K562 (cell line): Measurements from ENCODE around the gene SP4. TPM values are rescaled to one million over a fixed set of nuclear protein-coding genes. Genes with fewer than 3 reads are reported as not detected.

ENCODE experiments used
- ATAC-seq: fragments of 200-7000 bp; cut with Tn5 transposase; 3 replicates; pipeline ENCODE4 v1.9.1; 2020; ENCODE audit warnings: moderate library complexity
- BruUV-seq: library from RNA; stranded (reverse); fragments of 400-500 nt; replicated peaks from 2 replicates; lab custom pipeline; 2021; lab: Mats Ljungman, UMichigan
- CTCF ChIA-PET: fragments of 300-600 bp; formaldehyde crosslinking; extraction: SDS; loops from one replicate; lab custom pipeline; 2021; ENCODE audit warnings: low intra/inter-chr PET ratio; lab: Yijun Ruan, JAX
- POLR2A ChIA-PET: fragments of 300-600, 350-650 bp; sonication (Branson Sonifier 250); formaldehyde crosslinking; extraction: SDS; loops from one replicate; lab custom pipeline; 2021; ENCODE audit warnings: antibody characterized with exemption, inconsistent platforms; lab: Yijun Ruan, JAX
- DNase-seq, 4 experiments: peaks; one replicate each; pipeline versions ENCODE4 v3.0.0 to v3.0.0-alpha.2; 2011 to 2018; ENCODE audit warnings: low spot score in 3 of 4, mixed read lengths in 3 of 4; ENCODE audit errors: extremely low read depth in 1 of 4
- FAIRE-seq: peaks from 2 replicates; lab custom pipeline; 2011; peaks lifted over from hg19 to GRCh38; lab: Jason Lieb, UNC
- H2AFZ ChIP-seq: 2 replicates; pipeline ENCODE4 v1.6.0; 2011; ENCODE audit warnings: low read depth, low read length, control low read depth, inconsistent platforms
- H3K27ac ChIP-seq: fragments of 200-600 bp; 3 replicates; pipeline ENCODE4 v1.8.0; 2011; ENCODE audit warnings: low read depth, mild to moderate bottlenecking, control low read depth, inconsistent platforms, low read length, moderate library complexity, mixed read lengths; ENCODE audit errors: extremely low read depth
- H3K27me3 ChIP-seq, 2 experiments: fragments of 300-600 bp in 1 of 2; 2 replicates in 1 of 2; 3 replicates in 1 of 2; pipeline versions ENCODE4 v1.6.0 to v1.8.0; 2011; ENCODE audit warnings: inconsistent platforms in 2 of 2, low read length in 2 of 2, mild to moderate bottlenecking in 1 of 2, mixed read lengths in 1 of 2, moderate library complexity in 1 of 2; ENCODE audit not compliant: control insufficient read depth in 2 of 2, insufficient read depth in 2 of 2
- H3K36me3 ChIP-seq: fragments of 300-600 bp; 3 replicates; pipeline ENCODE4 v1.8.0; 2011; ENCODE audit warnings: mild to moderate bottlenecking, low read length, inconsistent platforms; ENCODE audit not compliant: control insufficient read depth, insufficient read depth
- H3K4me1 ChIP-seq, 2 experiments: fragments of 200-600 bp in 1 of 2; replicated peaks in 1 of 2; 2 replicates in 1 of 2; 3 replicates in 1 of 2; pipeline versions ENCODE4 v1.5.1 to v1.8.0; 2011; ENCODE audit warnings: inconsistent platforms in 2 of 2, low read length in 2 of 2, mild to moderate bottlenecking in 1 of 2, mixed read lengths in 1 of 2, moderate library complexity in 1 of 2; ENCODE audit not compliant: control insufficient read depth in 2 of 2, insufficient read depth in 2 of 2
- H3K4me2 ChIP-seq: 2 replicates; pipeline ENCODE4 v1.6.1; 2011; ENCODE audit warnings: low read length, control low read depth, inconsistent platforms, mixed read lengths; ENCODE audit not compliant: insufficient read depth
- H3K4me3 ChIP-seq: fragments of 200-600 bp; sonication (generic), shearing (Covaris generic); 2 replicates; pipeline ENCODE4 v1.5.1; 2016; ENCODE audit warnings: control low read depth, inconsistent platforms
- H3K79me2 ChIP-seq: fragments of 200-600 bp; 3 replicates; pipeline ENCODE4 v1.8.0; 2011; ENCODE audit warnings: low read length, inconsistent platforms; ENCODE audit not compliant: control insufficient read depth, insufficient read depth
- H3K9ac ChIP-seq, 2 experiments: 2 replicates each; pipeline versions ENCODE4 v1.6.0 to v1.6.1; 2011; ENCODE audit warnings: low read depth in 2 of 2, low read length in 2 of 2, control low read depth in 1 of 2, inconsistent platforms in 1 of 2, mild to moderate bottlenecking in 1 of 2, mixed read lengths in 1 of 2; ENCODE audit not compliant: insufficient read depth in 1 of 2
- H3K9me1 ChIP-seq: one replicate; pipeline ENCODE4 v1.6.0; 2011; ENCODE audit warnings: inconsistent platforms, mild to moderate bottlenecking, low read length, moderate library complexity; ENCODE audit not compliant: control insufficient read depth, insufficient read depth
- H3K9me3 ChIP-seq: replicated peaks from 2 replicates; pipeline ENCODE4 v1.5.1; 2011; ENCODE audit warnings: low read depth, low read length, inconsistent platforms; ENCODE audit not compliant: control insufficient read depth, insufficient read depth
- H4K20me1 ChIP-seq: replicated peaks from 2 replicates; pipeline ENCODE4 v1.6.1; 2011; ENCODE audit warnings: low read length, inconsistent platforms, mixed read lengths; ENCODE audit not compliant: control insufficient read depth, insufficient read depth
- CCAR2 ChIP-seq: fragments of 200-400 bp; formaldehyde crosslinking; IDR thresholded peaks from 2 replicates; pipeline ENCODE4 v1.6.1; 2017; ENCODE audit warnings: mild to moderate bottlenecking, low read depth, low read length
- FOXP1 ChIP-seq: sonication (generic); formaldehyde crosslinking; IDR thresholded peaks from 2 replicates; pipeline ENCODE4 v1.8.0; 2022; ENCODE audit warnings: mild to moderate bottlenecking, missing genetic modification reagents
- GTF2B ChIP-seq: IDR thresholded peaks from 2 replicates; pipeline ENCODE4 v1.6.1; 2011; ENCODE audit not compliant: insufficient read length; ENCODE audit errors: extremely low read depth
- HDAC2 ChIP-seq: fragments of 450-650 bp; IDR thresholded peaks from 2 replicates; pipeline ENCODE4 v1.6.1; 2016; ENCODE audit warnings: mild to moderate bottlenecking
- KHSRP ChIP-seq: fragments of 450-650 bp; IDR thresholded peaks from 2 replicates; pipeline ENCODE4 v1.6.1; 2017
- MTA2 ChIP-seq: fragments of 450-650 bp; IDR thresholded peaks from 2 replicates; pipeline ENCODE4 v1.6.1; 2016; ENCODE audit warnings: low read depth
- MXI1 ChIP-seq: IDR thresholded peaks from 2 replicates; pipeline ENCODE4 v1.6.1; 2011; ENCODE audit warnings: low read depth, mild to moderate bottlenecking, improper control_type of control experiment, low read length
- NCOR1 ChIP-seq: fragments of 450-650 bp; IDR thresholded peaks from 2 replicates; pipeline ENCODE4 v1.6.1; 2016; ENCODE audit warnings: mild to moderate bottlenecking, moderate library complexity
- PTTG1 ChIP-seq: fragments of 450-650 bp; IDR thresholded peaks from 2 replicates; pipeline ENCODE4 v1.6.1; 2016; ENCODE audit warnings: low read depth, mild to moderate bottlenecking, missing genetic modification characterization, missing compliant biosample characterization
- RBM22 ChIP-seq: fragments of 200-400 bp; formaldehyde crosslinking; IDR thresholded peaks from 2 replicates; pipeline ENCODE4 v1.6.1; 2018; ENCODE audit warnings: low read length, low read depth; ENCODE audit not compliant: poor library complexity, severe bottlenecking
- SOX6 ChIP-seq: fragments of 450-650 bp; IDR thresholded peaks from 2 replicates; pipeline ENCODE4 v1.6.1; 2014; ENCODE audit warnings: mild to moderate bottlenecking
- SRF ChIP-seq, 2 experiments: fragments of 250-450, 450-650 bp in 1 of 2; sonication (Bioruptor Pico) in 1 of 2; sonication (generic) in 1 of 2; formaldehyde crosslinking; IDR thresholded peaks; 2 replicates each; pipeline versions ENCODE4 v1.5.0 to v1.5.1; 2020 to 2022; ENCODE audit warnings: mild to moderate bottlenecking in 1 of 2, missing genetic modification reagents in 1 of 2
- TBP ChIP-seq: optimal IDR thresholded peaks from 2 replicates; pipeline ENCODE3; 2011; ENCODE audit warnings: low read depth, low read length, improper control_type of control experiment
- TRIM24 ChIP-seq, 2 experiments: fragments of 450-650 bp; IDR thresholded peaks; 2 replicates each; pipeline ENCODE4 v1.6.1; 2016
- ZBTB1 ChIP-seq: sonication (generic); formaldehyde crosslinking; IDR thresholded peaks from 2 replicates; pipeline ENCODE4 v1.8.1; 2023; ENCODE audit warnings: missing genetic modification reagents, low read depth, mild to moderate bottlenecking, borderline replicate concordance
- ZKSCAN3 ChIP-seq: fragments of 250-450 bp; sonication (Bioruptor Pico); IDR thresholded peaks from 2 replicates; pipeline ENCODE4 v1.4.0; 2020
- ZNF217 ChIP-seq: sonication (generic); formaldehyde crosslinking; IDR thresholded peaks from 2 replicates; pipeline ENCODE4 v1.8.0; 2022; ENCODE audit warnings: mild to moderate bottlenecking, missing genetic modification reagents
- ZNF551 ChIP-seq: fragments of 250-450 bp; sonication (Bioruptor Pico); IDR thresholded peaks from 2 replicates; pipeline ENCODE4 v1.5.0; 2021; ENCODE audit warnings: mild to moderate bottlenecking, moderate library complexity
- ZNF699 ChIP-seq: fragments of 250-450 bp; sonication (Bioruptor Pico); IDR thresholded peaks from 2 replicates; pipeline ENCODE4 v1.8.0; 2021; ENCODE audit warnings: mild to moderate bottlenecking, moderate library complexity; ENCODE audit not compliant: insufficient replicate concordance
- ZNF75A ChIP-seq: fragments of 450-650 bp; formaldehyde crosslinking; IDR thresholded peaks from 2 replicates; pipeline ENCODE4 v1.4.0; 2020; ENCODE audit warnings: mild to moderate bottlenecking
- WGBS: fragments of 100-300 bp; shearing (Covaris generic); methylation state at CpG from one replicate; pipeline ENCODE4 v1.1.6; 2016; ENCODE audit warnings: low coverage, mixed read lengths; ENCODE audit not compliant: insufficient coverage; ENCODE audit errors: missing lambda C conversion rate; 5-methylcytosine and 5-hydroxymethylcytosine counted together
- in situ Hi-C: fragments of 300-500 bp; cut with MboI; formaldehyde crosslinking; loops from 4 replicates; pipeline ENCODE4 v1.15.0; 2018; ENCODE audit warnings: inconsistent platforms, mixed read lengths
- intact Hi-C: fragments of 100-400 bp; cut with micrococcal nuclease; formaldehyde crosslinking; loops from 2 replicates; pipeline ENCODE4 v1.14.2; 2022
- polyA plus RNA-seq, 8 experiments: library from polyadenylated mRNA; depleted of rRNA in 4 of 8; stranded (reverse) in 5 of 8; unstranded in 3 of 8; fragments of >200 nt; fragmentation: Nextera tagmentation in 2 of 8; fragmentation: Illumina TruSeq in 1 of 8; extraction: Ambion mirVana in 2 of 8; extraction: Trizol in 1 of 8; gene quantifications; 2 replicates each; pipeline versions ENCODE4 v1.2.1 to v1.2.3, GENCODE V29; 2011 to 2014; ENCODE audit warnings: inconsistent platforms in 1 of 8, missing spikeins in 1 of 8
- total RNA-seq, 7 experiments: library from RNA; depleted of rRNA in 6 of 7; stranded (reverse); fragments of >200 nt in 6 of 7; fragmentation: Illumina TruSeq in 2 of 7; extraction: Trizol in 2 of 7; gene quantifications; 2 replicates each; pipeline versions ENCODE4 v1.2.1 to v1.2.3, GENCODE V29; 2011 to 2021; ENCODE audit warnings: low replicate concordance in 1 of 7

The SP4 gene
- total and polyA plus RNA-seq, 9 of the 15 experiments (the other 6 are each of a cell fraction or from before 2014, with no cell fraction given), result 2.4 to 9.4 (median 4.5) TPM

GRCh38 chr7:21472029-21472428, 44.1 kb downstream of the SP4 start:
- DNase-seq, result no peak

GRCh38 chr7:21476429-21476828, 48.5 kb downstream of the SP4 start:
- no peaks in the 10 kb centered on the region for H3K9me1 ChIP-seq
- no peak overlapping the region for H3K9ac ChIP-seq
- intact Hi-C loops, result no loop called here
- H3K9me3 ChIP-seq, result no peaks in the 10 kb centered on the region
- WGBS, result 16% methylated on average over 2 of the region's 2 CpGs
- H3K4me3 ChIP-seq, result no peak overlapping the region
- H3K36me3 ChIP-seq, result no peaks in the 10 kb centered on the region
- no TSS peak for BruUV-seq
- ChIA-PET CTCF (no interaction called here), POLR2A (interaction anchor here (0.7 kb wide), 1 partner anchor 761 kb away, joined by 3 read pairs; no protein-coding TSS in a partner anchor)
- ATAC-seq (no peak), DNase-seq (no peak), FAIRE-seq (no peak)
- H3K4me1 ChIP-seq, result no peaks in the 10 kb centered on the region
- no peak overlapping the region for H2AFZ ChIP-seq
- no peak overlapping the region for H3K4me2 ChIP-seq
- H4K20me1 ChIP-seq, result no peaks in the 10 kb centered on the region
- H3K27me3 ChIP-seq, result no peaks in the 10 kb centered on the region
- no peak overlapping the region for H3K27ac ChIP-seq
- no peaks in the 10 kb centered on the region for H3K79me2 ChIP-seq
- in situ Hi-C loops, result no loop called here
- no peak for TF ChIP-seq SRF (CRISPR knock-in tag; IDR thresholded peaks at IDR 0.05)
- TF ChIP-seq HDAC2, result no peak
- no peak for TF ChIP-seq CCAR2
- no peak for TF ChIP-seq MTA2
- TF ChIP-seq TRIM24 (IDR thresholded peaks at IDR 0.05), result no peak
- TF ChIP-seq GTF2B, result no peak
- no peak for TF ChIP-seq ZNF699 (CRISPR knock-in tag)
- no peak for TF ChIP-seq FOXP1

More at GRCh38 chr7:21472029-21472428, 44.1 kb downstream of the SP4 start:
- Histone ChIP-seq H3K4me1 (peaks cover 0 to 6% of the 10 kb centered on the region in 2 experiments; a peak in 2 of 5 replicates), H4K20me1 (no peaks in the 10 kb centered on the region), H3K27ac (no peak overlapping the region), H3K9me3 (no peaks in the 10 kb centered on the region), H3K79me2 (no peaks in the 10 kb centered on the region), H3K4me3 (no peak overlapping the region), H3K36me3 (no peaks in the 10 kb centered on the region), H3K4me2 (no peak overlapping the region), H3K9me1 (peaks cover 2% of the 10 kb centered on the region), H3K9ac (no peak overlapping the region), H2AFZ (no peak overlapping the region), H3K27me3 (no peaks in the 10 kb centered on the region)
- ChIA-PET POLR2A (interaction anchor here (0.7 kb wide), 1 partner anchor 43 kb away, joined by 4 read pairs; no protein-coding TSS in a partner anchor), CTCF (no interaction called here)
- WGBS, result 82% methylated on average over 1 of the region's 1 CpG
- in situ Hi-C loops, result no loop called here
- no TSS peak for BruUV-seq
- ATAC-seq (no peak), FAIRE-seq (no peak)
- intact Hi-C loops, result no loop called here
- no peak for TF ChIP-seq PTTG1 (tag)
- no peak for TF ChIP-seq ZKSCAN3 (CRISPR knock-in tag)
- TF ChIP-seq ZBTB1, result no peak
- no peak for TF ChIP-seq ZNF551 (CRISPR knock-in tag)
- TF ChIP-seq SOX6, result no peak
- no peak for TF ChIP-seq KHSRP
- no peak for TF ChIP-seq ZNF217 (CRISPR knock-in tag)
- no peak for TF ChIP-seq MXI1
- TF ChIP-seq TBP, result no peak
- TF ChIP-seq CCAR2, result no peak
- TF ChIP-seq RBM22, result no peak
- TF ChIP-seq NCOR1, result no peak
- no peak for TF ChIP-seq ZNF75A (CRISPR knock-in tag)
